Endothelial cell (in vitro differentiated cells): ENCODE measurements around the gene SPTB. TPM values are rescaled to one million over a fixed set of nuclear protein-coding genes. Genes with fewer than 3 reads are reported as not detected.

Experiments used
- DNase-seq: peaks from one replicate; pipeline ENCODE4 v3.0.0; 2021; ENCODE audit warnings: low spot score
- H3K27ac Mint-ChIP-seq: one replicate; pipeline ENCODE4 v1.8.0; 2021; ENCODE audit warnings: mixed read lengths, inconsistent platforms; ENCODE audit not compliant: unreplicated experiment
- H3K27me3 Mint-ChIP-seq: one replicate; pipeline ENCODE4 v1.8.0; 2021; ENCODE audit warnings: mild to moderate bottlenecking, moderate library complexity, mixed read lengths, inconsistent platforms; ENCODE audit not compliant: unreplicated experiment
- H3K36me3 Mint-ChIP-seq: one replicate; pipeline ENCODE4 v1.8.0; 2021; ENCODE audit warnings: mild to moderate bottlenecking, low read depth, mixed read lengths, inconsistent platforms; ENCODE audit not compliant: unreplicated experiment
- H3K4me1 Mint-ChIP-seq: one replicate; pipeline ENCODE4 v1.8.0; 2021; ENCODE audit warnings: mild to moderate bottlenecking, mixed read lengths, inconsistent platforms; ENCODE audit not compliant: unreplicated experiment
- H3K4me3 Mint-ChIP-seq: one replicate; pipeline ENCODE4 v1.8.0; 2021; ENCODE audit warnings: mild to moderate bottlenecking, mixed read lengths, inconsistent platforms; ENCODE audit not compliant: unreplicated experiment
- H3K9me3 Mint-ChIP-seq: one replicate; pipeline ENCODE4 v1.8.0; 2021; ENCODE audit warnings: mixed read lengths, inconsistent platforms; ENCODE audit not compliant: unreplicated experiment
- total RNA-seq: library from RNA; stranded (reverse); fragmentation: NEBNext Ultra II Directional; extraction: Animal tissue kit (Norgen Biotek cat#: 25700); gene quantifications from one replicate; pipeline ENCODE4 v1.2.1, GENCODE V29; 2021; ENCODE audit not compliant: unreplicated experiment
- TF ChIP-seq, protein P1 (sequence below): fragments of 200-600 bp; sonication (generic); IDR thresholded peaks from one replicate; pipeline ENCODE4 v1.5.0; 2021; ENCODE audit warnings: antibody characterized with exemption; ENCODE audit not compliant: unreplicated experiment

SPTB gene
- total RNA-seq, 1 donor from 2014 or later, result 0.08 TPM

DNA sequence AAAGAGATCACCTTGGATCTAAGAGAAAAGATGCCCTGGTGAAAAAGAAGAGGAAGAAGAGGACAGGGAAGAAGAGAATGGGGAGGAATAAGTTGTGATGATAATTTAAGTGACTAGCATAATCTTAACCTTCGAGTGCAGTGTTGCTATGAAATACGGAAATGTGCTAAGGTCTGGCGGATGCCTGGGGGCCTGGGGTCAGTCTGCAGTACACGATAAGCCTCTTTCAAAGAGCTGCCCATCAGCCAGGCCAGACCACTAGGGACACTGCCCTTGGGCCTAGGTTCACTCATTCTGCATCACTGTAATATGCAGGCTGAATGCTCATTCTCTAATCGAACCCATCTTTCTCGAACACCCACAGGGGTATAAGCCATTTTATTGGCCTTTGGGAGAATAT lies 92.1 kb downstream of the SPTB start:
- H3K4me3 Mint-ChIP-seq, result no peak overlapping the region
- TF ChIP-seq, protein P1, sequence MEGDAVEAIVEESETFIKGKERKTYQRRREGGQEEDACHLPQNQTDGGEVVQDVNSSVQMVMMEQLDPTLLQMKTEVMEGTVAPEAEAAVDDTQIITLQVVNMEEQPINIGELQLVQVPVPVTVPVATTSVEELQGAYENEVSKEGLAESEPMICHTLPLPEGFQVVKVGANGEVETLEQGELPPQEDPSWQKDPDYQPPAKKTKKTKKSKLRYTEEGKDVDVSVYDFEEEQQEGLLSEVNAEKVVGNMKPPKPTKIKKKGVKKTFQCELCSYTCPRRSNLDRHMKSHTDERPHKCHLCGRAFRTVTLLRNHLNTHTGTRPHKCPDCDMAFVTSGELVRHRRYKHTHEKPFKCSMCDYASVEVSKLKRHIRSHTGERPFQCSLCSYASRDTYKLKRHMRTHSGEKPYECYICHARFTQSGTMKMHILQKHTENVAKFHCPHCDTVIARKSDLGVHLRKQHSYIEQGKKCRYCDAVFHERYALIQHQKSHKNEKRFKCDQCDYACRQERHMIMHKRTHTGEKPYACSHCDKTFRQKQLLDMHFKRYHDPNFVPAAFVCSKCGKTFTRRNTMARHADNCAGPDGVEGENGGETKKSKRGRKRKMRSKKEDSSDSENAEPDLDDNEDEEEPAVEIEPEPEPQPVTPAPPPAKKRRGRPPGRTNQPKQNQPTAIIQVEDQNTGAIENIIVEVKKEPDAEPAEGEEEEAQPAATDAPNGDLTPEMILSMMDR, result no peak
- no peak overlapping the region for H3K27ac Mint-ChIP-seq
- peaks cover 3% of the 10 kb centered on the region for H3K27me3 Mint-ChIP-seq
- H3K4me1 Mint-ChIP-seq, result peaks cover 21% of the 10 kb centered on the region
- DNase-seq, result no peak
- H3K36me3 Mint-ChIP-seq, result peaks cover 6% of the 10 kb centered on the region
- no peaks in the 10 kb centered on the region for H3K9me3 Mint-ChIP-seq

DNA sequence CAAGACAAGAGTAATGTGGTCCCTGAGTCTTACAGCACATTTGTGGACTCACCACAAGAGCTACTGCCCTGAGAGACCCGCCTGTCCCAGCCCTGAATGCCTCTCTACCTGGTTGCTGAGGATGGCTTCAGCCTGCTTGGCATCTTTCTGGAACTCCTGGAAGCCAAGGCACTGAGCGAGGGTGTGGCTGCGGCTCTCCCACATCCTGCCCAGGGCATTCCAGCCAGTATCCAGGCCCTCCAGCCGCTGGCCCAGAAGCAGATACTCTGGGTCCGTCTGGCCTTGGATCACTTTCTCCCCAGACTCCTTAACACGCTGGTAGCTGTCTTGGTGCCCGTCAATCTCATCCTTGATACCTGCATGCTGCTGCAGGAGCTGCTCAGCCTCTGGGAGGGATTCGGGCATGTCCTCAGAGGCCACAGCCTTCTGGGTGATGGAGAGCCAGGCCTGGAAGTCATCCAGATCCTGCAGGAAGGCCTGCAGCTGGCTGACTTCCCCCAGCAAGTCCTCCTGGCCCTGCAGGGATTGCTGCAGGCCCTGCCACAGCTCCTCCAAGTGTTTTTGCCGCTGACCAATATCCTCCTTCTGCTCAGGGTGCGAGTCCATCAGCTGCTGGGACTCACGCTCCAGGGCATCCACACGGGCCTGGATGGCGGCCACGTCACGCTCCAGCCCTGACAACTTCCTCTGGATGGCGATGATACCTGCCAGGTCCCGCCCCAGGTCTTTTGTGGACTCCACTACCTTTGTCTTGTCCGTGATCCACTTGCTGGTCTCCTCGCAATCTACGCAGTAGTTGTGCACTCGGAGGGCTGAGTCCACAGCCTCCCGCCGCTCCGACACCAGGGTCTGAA lies 93.2 kb downstream of the SPTB start:
- Mint-ChIP-seq H3K4me3 (peak overlapping the region; percentile 24), H3K36me3 (peaks cover 6% of the 10 kb centered on the region), H3K9me3 (no peaks in the 10 kb centered on the region), H3K27me3 (peaks cover 3% of the 10 kb centered on the region), H3K4me1 (peaks cover 21% of the 10 kb centered on the region), H3K27ac (no peak overlapping the region)
- TF ChIP-seq, protein P1, result no peak
- no peak for DNase-seq

DNA sequence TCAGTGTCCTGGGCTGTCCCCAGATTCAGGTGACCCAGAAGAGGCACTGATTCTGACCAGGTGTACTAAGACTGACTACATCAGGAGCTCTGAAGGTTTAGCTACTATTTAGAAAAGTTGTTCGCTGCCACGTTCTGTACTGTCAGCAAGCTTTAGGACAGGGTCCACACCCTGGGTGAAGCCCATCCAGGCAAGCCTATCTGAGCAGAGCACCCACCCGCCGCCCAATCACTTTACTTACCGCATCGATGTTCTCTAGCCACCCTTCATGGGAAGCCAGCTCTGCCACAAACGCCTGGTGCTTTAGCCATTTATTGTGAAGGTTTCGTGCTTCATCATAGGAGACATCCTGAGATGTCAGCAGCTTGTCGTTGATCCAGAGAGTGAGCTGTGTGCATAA lies 95.7 kb downstream of the SPTB start:
- Mint-ChIP-seq H3K36me3 (peaks cover 6% of the 10 kb centered on the region), H3K4me3 (no peak overlapping the region), H3K4me1 (peaks cover 5% of the 10 kb centered on the region), H3K27ac (no peak overlapping the region), H3K27me3 (peaks cover 5% of the 10 kb centered on the region), H3K9me3 (no peaks in the 10 kb centered on the region)
- TF ChIP-seq, protein P1, result no peak
- DNase-seq, result no peak

DNA sequence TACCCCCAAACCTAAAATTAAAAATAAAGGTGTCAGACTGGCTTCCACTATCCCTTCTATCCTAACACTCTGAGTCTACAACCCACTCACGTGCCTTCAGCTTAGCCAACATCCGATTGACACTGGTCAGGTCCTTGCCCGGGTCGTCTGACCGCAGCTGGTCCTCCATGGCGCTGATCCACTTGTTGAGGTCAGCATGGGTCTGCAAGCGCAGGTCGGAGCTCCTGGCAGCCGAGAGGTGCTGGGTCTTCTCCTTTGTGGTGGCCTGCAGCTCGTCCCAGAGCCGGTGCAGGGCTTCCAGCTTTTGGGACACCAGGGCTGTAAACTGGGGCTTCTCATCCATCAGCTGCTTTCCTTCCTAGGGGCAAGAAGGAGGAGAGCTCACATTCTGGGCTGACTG lies 97.5 kb downstream of the SPTB start:
- peaks cover 6% of the 10 kb centered on the region for H3K27me3 Mint-ChIP-seq
- no peak overlapping the region for H3K4me3 Mint-ChIP-seq
- TF ChIP-seq, protein P1, result no peak
- H3K27ac Mint-ChIP-seq, result no peak overlapping the region
- H3K36me3 Mint-ChIP-seq, result peaks cover 5% of the 10 kb centered on the region
- DNase-seq, result no peak
- peaks cover 5% of the 10 kb centered on the region for H3K4me1 Mint-ChIP-seq
- H3K9me3 Mint-ChIP-seq, result no peaks in the 10 kb centered on the region

DNA sequence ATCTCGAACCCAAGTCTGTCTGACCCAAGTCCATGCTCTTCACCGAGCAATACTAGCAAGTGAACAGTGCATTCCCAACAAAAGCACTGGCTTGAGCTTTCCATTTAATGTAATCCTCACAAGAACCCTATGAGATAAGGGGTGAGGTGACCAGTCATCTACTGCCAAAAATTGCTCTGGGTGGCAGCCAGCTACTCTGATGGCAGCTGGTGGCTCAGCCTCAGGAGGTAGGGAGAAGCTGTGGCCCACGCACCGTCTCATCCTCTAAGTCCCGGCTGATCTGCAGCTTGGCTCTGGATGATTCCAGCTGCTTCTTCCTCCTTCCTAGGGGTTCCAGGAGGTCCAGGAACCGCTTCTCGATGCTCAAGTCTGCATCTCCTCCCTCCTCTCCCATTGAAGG lies 100.2 kb downstream of the SPTB start:
- Mint-ChIP-seq H3K36me3 (peaks cover 3% of the 10 kb centered on the region), H3K4me3 (no peak overlapping the region), H3K27me3 (peaks cover 4% of the 10 kb centered on the region), H3K27ac (no peak overlapping the region), H3K4me1 (no peaks in the 10 kb centered on the region), H3K9me3 (no peaks in the 10 kb centered on the region)
- DNase-seq, result no peak
- TF ChIP-seq, protein P1, result no peak
